Naive B cell (primary cell): Measurements from ENCODE around the gene GRM8. TPM values are rescaled to one million over a fixed set of nuclear protein-coding genes. Genes with fewer than 3 reads are reported as not detected.
"Not testable (repeated sequence)": the region's sequence is repeated elsewhere in the genome, so short reads cannot be mapped to it uniquely, and the experiment has no call there.

Experiments
- ATAC-seq, 2 donors: fragments of 150-1000 bp; cut with Tn5 transposase; 2 replicates each; pipeline ENCODE4 v1.10.0; 2021; ENCODE audit warnings: low read depth in 2 of 2, mild to moderate bottlenecking in 2 of 2, moderate library complexity in 2 of 2
- DNase-seq: peaks from one replicate; pipeline ENCODE4 v3.0.0; 2022
- H3K27ac Mint-ChIP-seq, 6 donors: one replicate each; pipeline ENCODE4 v1.8.0; 2020 to 2022; ENCODE audit warnings: mild to moderate bottlenecking in 6 of 6, mixed read lengths in 6 of 6, moderate library complexity in 5 of 6, inconsistent platforms in 2 of 6
- H3K27me3 Mint-ChIP-seq, 3 donors: one replicate each; pipeline ENCODE4 v1.8.0; 2021 to 2022; ENCODE audit warnings: mixed read lengths in 3 of 3, mild to moderate bottlenecking in 1 of 3
- H3K36me3 Mint-ChIP-seq, 2 donors: one replicate each; pipeline ENCODE4 v1.8.0; 2020 to 2022; ENCODE audit warnings: mixed read lengths in 2 of 2, inconsistent platforms in 1 of 2, mild to moderate bottlenecking in 1 of 2
- H3K4me1 Mint-ChIP-seq, 3 donors: one replicate each; pipeline ENCODE4 v1.8.0; 2020 to 2022; ENCODE audit warnings: mixed read lengths in 3 of 3, inconsistent platforms in 1 of 3, mild to moderate bottlenecking in 1 of 3, moderate library complexity in 1 of 3
- H3K4me3 Mint-ChIP-seq, 8 donors: one replicate each; pipeline ENCODE4 v1.8.0; 2020 to 2022; ENCODE audit warnings: mild to moderate bottlenecking in 8 of 8, mixed read lengths in 8 of 8, moderate library complexity in 8 of 8, inconsistent platforms in 2 of 8
- H3K9me3 Mint-ChIP-seq, 7 donors: one replicate each; pipeline ENCODE4 v1.8.0; 2020 to 2022; ENCODE audit warnings: mixed read lengths in 7 of 7, mild to moderate bottlenecking in 5 of 7, inconsistent platforms in 2 of 7, moderate library complexity in 1 of 7
- polyA plus RNA-seq, 6 donors: library from polyadenylated mRNA; unstranded; fragments of 300-500 nt; fragmentation: Illumina TruSeq; gene quantifications; one replicate each; pipeline ENCODE4 v1.2.3, GENCODE V29; 2021; ENCODE audit warnings: low read depth in 6 of 6

The GRM8 gene
- polyA plus RNA-seq, 6 donors from 2014 or later, result not detected

- no peaks in the 10 kb centered on the region for H3K4me1 Mint-ChIP-seq
- peaks cover 0 to 5% (median 0%) of the 10 kb centered on the region in 7 donors for H3K9me3 Mint-ChIP-seq
- no peaks in the 10 kb centered on the region for H3K27me3 Mint-ChIP-seq
- no peak for DNase-seq
- no peak for ATAC-seq
- H3K27ac Mint-ChIP-seq, result no peak overlapping the region
- no peaks in the 10 kb centered on the region for H3K36me3 Mint-ChIP-seq
- no peak overlapping the region for H3K4me3 Mint-ChIP-seq
Measured at GRCh38 chr7:126838194-126838593, 414.5 kb downstream of the GRM8 start.

GRCh38 chr7:126831241-126831640, 421.5 kb downstream of the GRM8 start:
- not testable (repeated sequence) for H3K4me3 Mint-ChIP-seq, DNase-seq, H3K4me1 Mint-ChIP-seq, H3K36me3 Mint-ChIP-seq, H3K27me3 Mint-ChIP-seq, ATAC-seq, H3K27ac Mint-ChIP-seq
- peaks cover 0 to 12% (median 4%) of the 10 kb centered on the region in 7 donors for H3K9me3 Mint-ChIP-seq

- H3K4me1 Mint-ChIP-seq, result no peaks in the 10 kb centered on the region
- H3K4me3 Mint-ChIP-seq, result no peak overlapping the region
- peaks cover 0 to 8% (median 5%) of the 10 kb centered on the region in 3 donors for H3K27me3 Mint-ChIP-seq
- peaks cover 0 to 9% (median 2%) of the 10 kb centered on the region in 7 donors for H3K9me3 Mint-ChIP-seq
- ATAC-seq (no peak), DNase-seq (no peak)
- H3K36me3 Mint-ChIP-seq, result no peaks in the 10 kb centered on the region
- no peak overlapping the region for H3K27ac Mint-ChIP-seq
Measured at GRCh38 chr7:126820925-126821324, 431.8 kb downstream of the GRM8 start.

GRCh38 chr7:126819197-126819484, 433.6 kb downstream of the GRM8 start:
- no peak overlapping the region for H3K4me3 Mint-ChIP-seq
- DNase-seq, result no peak
- H3K36me3 Mint-ChIP-seq, result no peaks in the 10 kb centered on the region
- no peak overlapping the region for H3K27ac Mint-ChIP-seq
- peaks cover 0 to 8% (median 5%) of the 10 kb centered on the region in 3 donors for H3K27me3 Mint-ChIP-seq
- no peak for ATAC-seq
- no peaks in the 10 kb centered on the region for H3K4me1 Mint-ChIP-seq
- peaks cover 0 to 9% (median 0%) of the 10 kb centered on the region in 7 donors for H3K9me3 Mint-ChIP-seq

GRCh38 chr7:126818393-126819196, 434.1 kb downstream of the GRM8 start:
- no peaks in the 10 kb centered on the region for H3K4me1 Mint-ChIP-seq
- peaks cover 0 to 8% (median 5%) of the 10 kb centered on the region in 3 donors for H3K27me3 Mint-ChIP-seq
- peaks cover 0 to 9% (median 0%) of the 10 kb centered on the region in 7 donors for H3K9me3 Mint-ChIP-seq
- DNase-seq (no peak), ATAC-seq (no peak)
- no peak overlapping the region for H3K27ac Mint-ChIP-seq
- no peak overlapping the region for H3K4me3 Mint-ChIP-seq
- H3K36me3 Mint-ChIP-seq, result no peaks in the 10 kb centered on the region

- H3K36me3 Mint-ChIP-seq, result no peaks in the 10 kb centered on the region
- no peaks in the 10 kb centered on the region for H3K27me3 Mint-ChIP-seq
- ATAC-seq (no peak), DNase-seq (no peak)
- H3K27ac Mint-ChIP-seq, result no peak overlapping the region
- no peak overlapping the region for H3K4me3 Mint-ChIP-seq
- no peaks in the 10 kb centered on the region for H3K4me1 Mint-ChIP-seq
- peaks cover 0 to 16% (median 10%) of the 10 kb centered on the region in 7 donors for H3K9me3 Mint-ChIP-seq
Measured at GRCh38 chr7:126809188-126809587, 443.6 kb downstream of the GRM8 start.

- Mint-ChIP-seq H3K36me3 (no peaks in the 10 kb centered on the region), H3K4me1 (no peaks in the 10 kb centered on the region), H3K4me3 (no peak overlapping the region), H3K9me3 (peaks cover 0 to 25% (median 9%) of the 10 kb centered on the region in 7 donors), H3K27me3 (no peaks in the 10 kb centered on the region), H3K27ac (no peak overlapping the region)
- no peak for ATAC-seq
- no peak for DNase-seq
Measured at GRCh38 chr7:126806614-126807013, 446.1 kb downstream of the GRM8 start.

- DNase-seq (no peak), ATAC-seq (no peak)
- Mint-ChIP-seq H3K4me3 (no peak overlapping the region), H3K36me3 (no peaks in the 10 kb centered on the region), H3K27me3 (no peaks in the 10 kb centered on the region), H3K9me3 (peaks cover 0 to 16% (median 4%) of the 10 kb centered on the region in 7 donors), H3K4me1 (no peaks in the 10 kb centered on the region), H3K27ac (no peak overlapping the region)
Measured at GRCh38 chr7:126805351-126805750, 447.4 kb downstream of the GRM8 start.

- no peak for ATAC-seq
- H3K27ac Mint-ChIP-seq, result no peak overlapping the region
- H3K4me1 Mint-ChIP-seq, result no peaks in the 10 kb centered on the region
- H3K4me3 Mint-ChIP-seq, result no peak overlapping the region
- H3K9me3 Mint-ChIP-seq, result peaks cover 0 to 12% (median 4%) of the 10 kb centered on the region in 7 donors
- DNase-seq, result no peak
- no peaks in the 10 kb centered on the region for H3K27me3 Mint-ChIP-seq
- H3K36me3 Mint-ChIP-seq, result no peaks in the 10 kb centered on the region
Measured at GRCh38 chr7:126804604-126805003, 448.1 kb downstream of the GRM8 start.

- H3K4me3 Mint-ChIP-seq, result no peak overlapping the region
- ATAC-seq, result no peak
- no peak for DNase-seq
- H3K4me1 Mint-ChIP-seq, result no peaks in the 10 kb centered on the region
- no peaks in the 10 kb centered on the region for H3K27me3 Mint-ChIP-seq
- peaks cover 0 to 9% (median 4%) of the 10 kb centered on the region in 7 donors for H3K9me3 Mint-ChIP-seq
- no peaks in the 10 kb centered on the region for H3K36me3 Mint-ChIP-seq
- no peak overlapping the region for H3K27ac Mint-ChIP-seq
Measured at GRCh38 chr7:126803990-126804389, 448.8 kb downstream of the GRM8 start.

GRCh38 chr7:126803060-126803665, 449.6 kb downstream of the GRM8 start:
- Mint-ChIP-seq H3K4me1 (no peaks in the 10 kb centered on the region), H3K9me3 (peaks cover 0 to 9% (median 4%) of the 10 kb centered on the region in 7 donors), H3K36me3 (no peaks in the 10 kb centered on the region), H3K4me3 (no peak overlapping the region), H3K27ac (no peak overlapping the region), H3K27me3 (no peaks in the 10 kb centered on the region)
- DNase-seq (peak; percentile 8), ATAC-seq (peak in 1 of 2 donors; percentile 51)

- ATAC-seq, result no peak
- no peaks in the 10 kb centered on the region for H3K27me3 Mint-ChIP-seq
- no peaks in the 10 kb centered on the region for H3K36me3 Mint-ChIP-seq
- H3K27ac Mint-ChIP-seq, result no peak overlapping the region
- H3K4me1 Mint-ChIP-seq, result no peaks in the 10 kb centered on the region
- H3K9me3 Mint-ChIP-seq, result peaks cover 0 to 9% (median 4%) of the 10 kb centered on the region in 7 donors
- H3K4me3 Mint-ChIP-seq, result no peak overlapping the region
- no peak for DNase-seq
Measured at GRCh38 chr7:126801733-126802132, 451.0 kb downstream of the GRM8 start.

GRCh38 chr7:126799541-126799940, 453.2 kb downstream of the GRM8 start:
- no peaks in the 10 kb centered on the region for H3K4me1 Mint-ChIP-seq
- no peaks in the 10 kb centered on the region for H3K36me3 Mint-ChIP-seq
- H3K4me3 Mint-ChIP-seq, result no peak overlapping the region
- H3K9me3 Mint-ChIP-seq, result peaks cover 0 to 9% (median 4%) of the 10 kb centered on the region in 7 donors
- no peak for DNase-seq
- no peaks in the 10 kb centered on the region for H3K27me3 Mint-ChIP-seq
- no peak for ATAC-seq
- no peak overlapping the region for H3K27ac Mint-ChIP-seq

GRCh38 chr7:126792521-126792920, 460.2 kb downstream of the GRM8 start:
- no peaks in the 10 kb centered on the region for H3K4me1 Mint-ChIP-seq
- H3K4me3 Mint-ChIP-seq, result no peak overlapping the region
- ATAC-seq (no peak), DNase-seq (no peak)
- H3K9me3 Mint-ChIP-seq, result peaks cover 0 to 2% (median 0%) of the 10 kb centered on the region in 7 donors
- no peaks in the 10 kb centered on the region for H3K27me3 Mint-ChIP-seq
- H3K36me3 Mint-ChIP-seq, result no peaks in the 10 kb centered on the region
- H3K27ac Mint-ChIP-seq, result no peak overlapping the region
